Progenitor cell of endocrine pancreas (in vitro differentiated cells): ENCODE measurements around the gene WFDC1. TPM values are rescaled to one million over a fixed set of nuclear protein-coding genes. Genes with fewer than 3 reads are reported as not detected.
"Not testable (repeated sequence)": the region's sequence is repeated elsewhere in the genome, so short reads cannot be mapped to it uniquely, and the experiment has no call there.

ENCODE experiments used
- DNase-seq: peaks from one replicate; pipeline ENCODE4 v3.0.0; 2021; ENCODE audit warnings: low spot score; ENCODE audit not compliant: unreplicated experiment
- H3K27ac Mint-ChIP-seq: 2 replicates; pipeline ENCODE4 v1.8.0; 2021; ENCODE audit warnings: mild to moderate bottlenecking, moderate library complexity, mixed read lengths
- H3K27me3 Mint-ChIP-seq: 2 replicates; pipeline ENCODE4 v1.8.0; 2021; ENCODE audit warnings: mixed read lengths
- H3K36me3 Mint-ChIP-seq: 2 replicates; pipeline ENCODE4 v1.8.0; 2022; ENCODE audit warnings: mixed read lengths; ENCODE audit not compliant: insufficient read depth
- H3K4me1 Mint-ChIP-seq: 2 replicates; pipeline ENCODE4 v1.8.0; 2021; ENCODE audit warnings: low read depth, mixed read lengths
- H3K4me3 Mint-ChIP-seq: 2 replicates; pipeline ENCODE4 v1.8.0; 2021; ENCODE audit warnings: low read depth, mild to moderate bottlenecking, moderate library complexity, mixed read lengths
- H3K9me3 Mint-ChIP-seq: 2 replicates; pipeline ENCODE4 v1.8.0; 2021; ENCODE audit warnings: low read depth, mixed read lengths
- CTCF ChIP-seq: fragments of 200-600 bp; sonication (generic); IDR thresholded peaks from one replicate; pipeline ENCODE4 v1.5.0; 2021; ENCODE audit warnings: antibody characterized with exemption, mild to moderate bottlenecking; ENCODE audit not compliant: unreplicated experiment
- total RNA-seq: library from RNA; stranded (reverse); gene quantifications from 2 replicates; pipeline ENCODE4 v1.2.1, GENCODE V29; 2021

Gene WFDC1
- total RNA-seq, 1 donor from 2014 or later, result 0.24 TPM

- Mint-ChIP-seq H3K4me3 (no peak overlapping the region), H3K4me1 (no peaks in the 10 kb centered on the region), H3K27me3 (peaks cover 9% of the 10 kb centered on the region), H3K36me3 (peaks cover 2% of the 10 kb centered on the region), H3K27ac (no peak overlapping the region), H3K9me3 (peaks cover 8% of the 10 kb centered on the region)
- no peak for TF ChIP-seq CTCF
- DNase-seq, result no peak
Observed at GRCh38 chr16:84339311-84339710, 44.6 kb downstream of the WFDC1 start.

GRCh38 chr16:84339766-84340165 lies 45.1 kb downstream of the WFDC1 start:
- no peak overlapping the region for H3K4me3 Mint-ChIP-seq
- H3K36me3 Mint-ChIP-seq, result peaks cover 2% of the 10 kb centered on the region
- no peak overlapping the region for H3K27ac Mint-ChIP-seq
- peaks cover 9% of the 10 kb centered on the region for H3K27me3 Mint-ChIP-seq
- H3K4me1 Mint-ChIP-seq, result no peaks in the 10 kb centered on the region
- DNase-seq, result no peak
- peaks cover 8% of the 10 kb centered on the region for H3K9me3 Mint-ChIP-seq
- no peak for TF ChIP-seq CTCF

- Mint-ChIP-seq H3K27ac (no peak overlapping the region), H3K9me3 (peaks cover 7% of the 10 kb centered on the region), H3K4me1 (no peaks in the 10 kb centered on the region), H3K36me3 (peaks cover 2% of the 10 kb centered on the region), H3K27me3 (peaks cover 9% of the 10 kb centered on the region), H3K4me3 (no peak overlapping the region)
- TF ChIP-seq CTCF, result no peak
- DNase-seq, result no peak
Observed at GRCh38 chr16:84340325-84341040, 45.8 kb downstream of the WFDC1 start.

- H3K27ac Mint-ChIP-seq, result no peak overlapping the region
- no peak for DNase-seq
- TF ChIP-seq CTCF, result no peak
- peaks cover 2% of the 10 kb centered on the region for H3K36me3 Mint-ChIP-seq
- H3K27me3 Mint-ChIP-seq, result peaks cover 12% of the 10 kb centered on the region
- H3K9me3 Mint-ChIP-seq, result peaks cover 4% of the 10 kb centered on the region
- H3K4me3 Mint-ChIP-seq, result no peak overlapping the region
- H3K4me1 Mint-ChIP-seq, result no peaks in the 10 kb centered on the region
Observed at GRCh38 chr16:84341528-84342295, 47.0 kb downstream of the WFDC1 start.

GRCh38 chr16:84343800-84344199 lies 49.1 kb downstream of the WFDC1 start:
- H3K4me3 Mint-ChIP-seq, H3K27ac Mint-ChIP-seq, H3K4me1 Mint-ChIP-seq, H3K9me3 Mint-ChIP-seq, H3K36me3 Mint-ChIP-seq, DNase-seq: not testable (repeated sequence)
- H3K27me3 Mint-ChIP-seq, result peaks cover 13% of the 10 kb centered on the region

- Mint-ChIP-seq H3K4me3 (no peak overlapping the region), H3K27me3 (peaks cover 8% of the 10 kb centered on the region), H3K4me1 (peaks cover 2% of the 10 kb centered on the region), H3K9me3 (no peaks in the 10 kb centered on the region), H3K36me3 (no peaks in the 10 kb centered on the region), H3K27ac (no peak overlapping the region)
- no peak for DNase-seq
- TF ChIP-seq CTCF, result no peak
Observed at GRCh38 chr16:84344781-84345180, 50.1 kb downstream of the WFDC1 start.
